ENCODE measurements around the gene LIMS2.

The LIMS2 gene

DNA sequence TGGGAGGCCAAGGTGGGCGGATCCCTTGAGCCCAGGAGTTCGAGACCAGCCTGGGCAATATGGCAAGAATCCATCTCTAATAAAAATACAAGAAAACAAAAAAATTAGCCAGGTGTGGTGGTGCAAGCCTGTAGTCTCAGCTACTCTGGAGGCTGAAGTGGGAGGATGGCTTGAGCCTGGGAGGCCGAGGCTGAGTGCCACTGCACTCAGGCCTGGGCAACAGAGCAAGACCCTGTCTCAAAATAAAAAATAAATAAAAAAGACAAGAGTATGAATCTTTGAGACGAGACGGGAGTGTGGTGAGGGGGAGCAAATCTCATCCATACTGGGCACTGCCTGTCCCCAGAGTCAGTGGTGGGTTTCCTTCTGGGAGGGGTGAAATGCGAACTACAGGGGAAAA is 17.2 kb downstream of the LIMS2 start:
- DNase-seq: no peak

DNA sequence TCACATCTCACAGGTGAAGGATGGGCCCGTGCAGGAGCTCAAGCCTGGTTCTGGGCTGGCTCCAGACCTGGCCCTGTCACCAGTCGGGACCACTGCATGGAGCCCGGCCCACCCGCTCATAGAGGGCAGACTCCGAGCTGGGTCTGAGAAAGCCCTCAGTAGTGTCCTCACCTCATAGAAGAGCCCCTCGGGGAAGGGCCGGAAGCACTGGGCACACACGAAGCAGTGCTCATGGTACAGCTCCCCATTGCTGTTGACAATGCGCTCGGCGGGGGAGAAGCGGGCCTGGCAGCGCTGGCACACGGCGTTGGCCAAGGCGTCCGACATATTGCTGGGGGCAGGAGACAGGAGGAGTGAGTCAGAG is 18.1 kb downstream of the LIMS2 start:
- no peak for DNase-seq

DNA sequence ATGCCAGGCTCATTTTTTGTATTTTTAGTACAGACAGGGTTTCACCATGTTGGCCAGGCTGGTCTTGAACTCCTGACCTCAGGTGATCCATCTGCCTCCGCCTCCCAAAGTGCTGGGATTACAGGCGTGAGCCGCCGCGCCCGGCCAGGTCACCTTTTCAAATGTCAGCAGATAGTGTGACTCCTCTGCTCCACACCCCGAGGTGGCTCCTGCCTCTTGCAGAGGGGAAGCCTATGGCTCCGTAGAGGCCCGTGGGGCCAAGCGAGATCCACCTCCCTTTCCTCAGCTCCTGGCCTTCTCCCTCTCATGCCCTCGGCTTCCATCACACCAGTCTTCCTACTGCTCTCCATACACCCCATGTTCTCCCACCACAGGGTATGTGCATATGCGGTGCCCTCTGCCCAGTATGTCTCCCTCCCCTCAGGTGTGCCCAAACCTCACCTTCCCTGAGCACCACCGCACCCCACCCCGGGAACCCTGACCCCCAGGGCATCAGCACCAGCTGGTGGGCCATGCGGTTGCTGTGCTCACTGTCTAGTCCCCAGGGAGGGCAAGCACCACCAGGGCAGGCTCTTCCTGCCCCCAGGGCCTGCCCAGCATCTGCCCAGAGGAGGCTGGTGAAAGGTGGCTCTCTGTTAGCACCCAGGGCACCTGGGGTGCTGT is 18.6 kb downstream of the LIMS2 start:
- DNase-seq: no peak

DNA sequence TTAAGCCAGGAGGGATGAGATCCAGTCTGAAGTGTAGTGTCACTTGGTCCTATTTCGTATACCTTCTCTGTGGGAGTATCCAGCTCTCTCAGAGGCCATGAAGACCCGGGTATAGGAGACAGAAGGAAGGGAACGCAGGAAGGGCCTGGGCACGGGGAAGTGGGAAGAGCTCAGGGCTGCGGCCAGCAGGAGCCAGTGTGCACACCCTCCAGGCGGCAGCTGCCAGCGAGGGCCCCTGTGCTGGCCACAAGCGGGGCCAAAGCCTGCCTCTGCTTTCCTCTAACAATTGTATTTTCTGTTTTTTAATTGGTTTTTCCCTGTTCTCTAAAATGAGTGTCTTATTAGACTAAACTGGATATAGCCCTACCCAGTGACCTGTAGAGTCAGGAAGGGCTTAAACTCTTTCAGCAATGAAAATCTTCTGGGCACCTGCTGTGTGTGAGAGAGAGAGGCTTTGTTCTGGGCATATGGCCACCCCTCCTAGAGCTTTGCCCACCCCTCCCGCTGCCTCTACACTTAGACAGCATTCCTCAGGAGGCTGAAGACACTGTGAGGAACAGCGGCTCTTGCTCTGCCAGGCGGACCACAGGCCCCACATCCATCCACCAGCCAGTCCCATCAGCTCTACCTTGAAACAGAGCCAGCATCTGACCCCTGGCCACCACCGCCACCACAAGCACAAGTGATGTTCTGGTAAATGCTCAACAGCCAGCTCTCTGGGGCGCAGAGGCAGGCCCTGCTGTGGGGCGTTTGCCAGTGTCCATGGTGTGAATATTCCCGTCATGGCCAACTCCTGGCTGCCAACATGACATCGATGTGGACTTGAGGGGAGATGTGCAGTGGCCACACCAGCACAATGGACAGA is 19.9 kb downstream of the LIMS2 start:
- no peak for DNase-seq

DNA sequence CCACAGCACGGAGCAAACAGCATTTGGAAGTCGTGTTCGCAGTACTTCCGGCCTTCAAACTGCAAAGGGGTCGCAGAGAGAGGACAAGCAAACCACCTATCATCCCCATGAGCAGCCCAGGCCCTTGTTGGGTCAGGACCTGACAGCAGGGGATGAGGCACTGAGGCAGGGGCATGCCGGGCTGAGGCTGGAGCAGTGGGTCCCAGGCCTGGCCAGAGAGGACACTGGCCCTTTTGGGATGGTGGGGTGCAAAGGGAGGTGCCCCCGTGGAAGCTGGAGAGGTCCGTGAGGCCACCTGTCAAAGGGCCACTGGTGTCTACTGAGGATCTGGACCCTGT is 20.5 kb downstream of the LIMS2 start:
- DNase-seq: no peak

DNA sequence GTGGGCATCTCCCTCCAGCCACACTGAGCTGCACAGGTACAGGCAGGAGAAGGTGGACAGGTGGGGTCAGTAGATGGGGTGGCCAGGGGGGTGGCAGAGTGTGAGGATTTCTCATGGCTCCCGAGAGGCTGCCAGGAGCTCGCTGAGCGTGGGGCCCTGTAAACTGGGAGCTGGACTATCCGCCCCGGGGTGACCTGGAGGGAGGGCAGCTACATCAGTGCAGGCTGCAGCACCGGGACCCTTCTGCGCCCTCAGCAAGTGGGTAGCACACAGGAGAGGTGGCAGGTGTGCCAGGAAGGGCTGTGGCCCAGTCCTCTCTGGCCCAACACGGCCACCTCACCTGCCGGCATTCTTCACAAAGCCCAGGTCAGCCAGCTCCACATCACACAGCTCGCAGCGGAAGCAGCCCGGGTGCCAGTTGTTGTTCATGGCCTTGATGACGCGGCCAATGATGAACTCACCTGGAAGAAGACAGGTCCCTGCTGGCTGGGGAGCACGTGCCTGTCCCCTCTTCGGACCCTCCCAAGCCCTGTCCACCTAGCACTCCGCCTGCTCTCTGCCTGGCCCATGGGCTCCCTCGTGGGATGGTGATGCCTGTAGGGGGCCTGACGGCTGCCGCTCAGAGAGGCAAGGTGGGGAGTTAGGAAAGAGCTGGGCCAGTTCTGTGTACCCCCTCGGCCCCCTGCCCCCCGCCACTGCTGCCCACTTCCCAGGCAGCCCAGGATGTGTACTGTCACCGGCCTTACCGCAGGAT is 21.1 kb downstream of the LIMS2 start:
- no peak for DNase-seq

DNA sequence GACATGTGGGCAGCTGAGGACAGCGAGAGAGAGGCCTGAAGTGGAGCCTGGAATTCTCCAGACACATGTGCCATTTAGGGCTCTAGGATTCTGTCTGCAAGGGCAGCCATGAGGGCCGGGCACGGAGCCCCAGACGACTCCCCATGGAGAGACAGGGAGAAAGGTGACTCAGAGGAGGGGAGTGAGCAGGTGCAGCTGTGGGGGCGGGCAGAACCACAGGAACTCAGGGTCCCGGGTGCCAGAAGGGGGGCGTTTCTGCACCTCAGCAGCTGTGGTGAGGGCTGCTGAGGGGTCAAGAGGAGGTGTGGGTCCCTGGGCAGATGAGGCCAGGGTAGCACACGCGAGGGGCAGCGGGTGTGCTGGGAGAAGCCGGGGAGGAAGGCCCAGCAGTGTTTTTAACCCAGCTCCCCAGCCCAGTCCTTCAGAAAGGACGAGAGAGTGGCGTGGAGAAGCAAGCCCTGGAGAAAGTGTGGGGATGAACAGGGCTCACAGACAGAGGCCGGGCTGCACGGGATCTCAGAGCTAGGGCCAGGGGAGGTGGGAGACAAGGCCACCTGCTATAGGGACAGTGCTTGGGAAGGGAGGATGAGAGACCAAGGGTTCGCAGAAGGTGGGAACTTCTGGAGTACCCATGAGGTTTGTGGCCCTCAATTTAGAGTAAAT is 21.8 kb downstream of the LIMS2 start:
- no peak for DNase-seq

DNA sequence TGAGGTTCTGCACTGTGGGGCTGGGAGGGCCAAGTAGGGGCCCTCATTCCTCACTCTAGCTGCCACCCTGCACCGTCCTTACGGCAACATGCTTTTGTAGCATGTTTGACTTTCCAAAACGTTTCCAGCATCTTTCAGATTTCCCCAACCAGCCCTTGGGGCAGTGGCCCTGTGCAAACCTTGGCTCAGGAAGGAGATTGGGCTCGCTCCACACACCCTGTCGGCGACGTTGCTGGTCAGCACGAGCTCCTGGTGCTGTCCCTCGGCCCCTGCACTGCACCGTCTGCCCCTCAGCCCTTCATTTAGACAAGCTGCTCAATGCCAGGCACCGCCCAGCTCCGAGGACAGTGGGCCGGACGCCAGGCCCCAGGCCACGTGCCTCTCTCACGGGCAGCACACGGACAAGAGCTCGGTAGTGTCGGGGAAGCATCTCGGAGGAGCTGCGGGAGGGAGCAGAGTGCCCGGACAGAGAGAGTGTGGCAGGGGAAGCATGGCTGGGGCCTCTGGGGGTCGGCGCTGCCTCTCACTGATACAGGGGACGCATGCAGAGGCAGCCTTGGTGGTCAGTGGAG is 22.5 kb downstream of the LIMS2 start:
- no peak for DNase-seq

DNA sequence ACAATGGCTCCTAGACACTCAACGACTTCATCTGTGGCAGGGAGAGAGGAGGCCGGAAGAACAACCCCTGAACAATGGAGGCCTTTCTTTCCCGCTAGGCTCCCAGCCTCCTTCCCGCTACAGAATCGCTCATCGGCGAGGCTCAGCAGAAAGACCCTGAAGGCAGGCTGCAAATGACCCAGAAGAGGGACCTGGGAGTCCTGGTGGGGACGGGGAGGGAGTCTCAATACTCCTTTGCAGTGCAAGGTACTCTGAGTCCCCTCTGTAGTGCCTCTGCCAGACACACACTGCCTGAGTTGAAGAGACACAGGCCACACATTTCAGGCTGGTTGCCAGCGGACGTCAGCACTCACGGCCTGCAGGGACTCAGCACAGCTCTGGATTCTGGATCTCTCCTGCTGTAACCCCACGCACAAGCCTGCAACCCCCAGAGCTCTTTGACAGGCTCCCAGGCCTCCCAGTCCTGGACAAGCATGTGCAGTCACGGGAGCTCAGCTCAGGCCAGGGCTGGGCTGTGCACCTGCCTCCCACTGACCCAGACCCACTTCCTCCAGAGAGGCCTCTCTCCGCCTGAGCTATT is 23.3 kb downstream of the LIMS2 start:
- no peak for DNase-seq

DNA sequence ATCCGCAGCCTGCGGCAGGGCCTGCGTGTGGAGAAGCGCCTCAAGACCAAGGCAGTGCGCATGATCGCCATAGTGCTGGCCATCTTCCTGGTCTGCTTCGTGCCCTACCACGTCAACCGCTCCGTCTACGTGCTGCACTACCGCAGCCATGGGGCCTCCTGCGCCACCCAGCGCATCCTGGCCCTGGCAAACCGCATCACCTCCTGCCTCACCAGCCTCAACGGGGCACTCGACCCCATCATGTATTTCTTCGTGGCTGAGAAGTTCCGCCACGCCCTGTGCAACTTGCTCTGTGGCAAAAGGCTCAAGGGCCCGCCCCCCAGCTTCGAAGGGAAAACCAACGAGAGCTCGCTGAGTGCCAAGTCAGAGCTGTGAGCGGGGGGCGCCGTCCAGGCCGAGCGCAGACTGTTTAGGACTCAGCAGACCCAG is 23.9 kb downstream of the LIMS2 start:
- DNase-seq: no peak

DNA sequence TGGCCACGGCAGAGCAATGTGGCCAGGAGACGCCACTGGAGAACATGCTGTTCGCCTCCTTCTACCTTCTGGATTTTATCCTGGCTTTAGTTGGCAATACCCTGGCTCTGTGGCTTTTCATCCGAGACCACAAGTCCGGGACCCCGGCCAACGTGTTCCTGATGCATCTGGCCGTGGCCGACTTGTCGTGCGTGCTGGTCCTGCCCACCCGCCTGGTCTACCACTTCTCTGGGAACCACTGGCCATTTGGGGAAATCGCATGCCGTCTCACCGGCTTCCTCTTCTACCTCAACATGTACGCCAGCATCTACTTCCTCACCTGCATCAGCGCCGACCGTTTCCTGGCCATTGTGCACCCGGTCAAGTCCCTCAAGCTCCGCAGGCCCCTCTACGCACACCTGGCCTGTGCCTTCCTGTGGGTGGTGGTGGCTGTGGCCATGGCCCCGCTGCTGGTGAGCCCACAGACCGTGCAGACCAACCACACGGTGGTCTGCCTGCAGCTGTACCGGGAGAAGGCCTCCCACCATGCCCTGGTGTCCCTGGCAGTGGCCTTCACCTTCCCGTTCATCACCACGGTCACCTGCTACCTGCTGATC is 24.4 kb downstream of the LIMS2 start:
- no peak for DNase-seq

DNA sequence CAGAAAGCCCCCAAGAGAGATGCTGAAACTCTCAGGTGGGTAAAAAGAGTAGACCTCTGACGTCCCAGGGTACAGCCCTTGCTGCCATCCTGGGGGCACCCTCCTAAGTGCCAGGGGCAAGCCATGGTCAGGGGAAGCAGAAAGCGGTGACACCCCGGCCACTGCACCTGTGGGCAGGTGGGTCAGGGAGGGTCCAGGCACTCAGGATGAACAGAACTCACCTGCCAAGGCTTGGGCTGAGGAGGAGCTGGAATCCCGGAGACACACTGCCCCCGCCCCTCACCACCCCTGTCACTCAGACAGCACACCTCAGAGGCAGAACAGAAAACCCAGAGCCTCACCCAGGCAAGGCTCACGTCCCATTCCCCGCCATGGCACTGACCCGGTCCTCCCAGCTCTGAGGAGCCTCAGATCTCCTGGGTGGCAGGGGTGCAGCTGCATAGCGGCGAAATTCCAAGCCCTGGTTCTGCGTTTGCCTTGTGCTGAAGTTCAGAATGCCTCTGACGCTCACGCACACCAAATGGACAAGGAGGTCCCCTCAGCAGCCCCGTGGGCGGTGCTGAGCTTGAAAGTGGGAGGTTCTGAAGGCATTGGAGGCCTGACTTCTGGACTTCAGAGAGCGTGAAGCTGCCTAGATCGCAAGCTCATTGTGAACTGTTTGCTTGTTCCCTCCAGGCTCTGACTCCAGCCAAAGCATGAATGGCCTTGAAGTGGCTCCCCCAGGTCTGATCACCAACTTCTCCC is 25.1 kb downstream of the LIMS2 start:
- DNase-seq: no peak

DNA sequence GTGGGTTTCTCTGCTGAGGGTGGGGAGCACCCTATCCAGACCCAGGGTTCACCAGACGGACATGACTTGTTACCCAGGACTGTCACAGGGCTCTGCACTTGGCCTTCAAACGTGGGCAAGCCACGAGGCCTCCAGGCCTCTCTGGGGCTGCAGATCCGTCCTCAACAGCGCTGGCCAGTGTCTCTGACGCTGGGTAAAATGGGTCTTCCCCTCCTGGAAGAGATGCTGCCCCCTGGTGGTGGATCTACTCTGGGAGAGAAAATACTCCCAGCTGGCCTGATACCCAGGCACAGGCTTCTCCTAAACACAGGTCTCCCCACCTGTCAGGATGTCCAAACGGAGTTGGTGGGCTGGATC is 25.7 kb downstream of the LIMS2 start:
- DNase-seq: peak; percentile 58 to 63

DNA sequence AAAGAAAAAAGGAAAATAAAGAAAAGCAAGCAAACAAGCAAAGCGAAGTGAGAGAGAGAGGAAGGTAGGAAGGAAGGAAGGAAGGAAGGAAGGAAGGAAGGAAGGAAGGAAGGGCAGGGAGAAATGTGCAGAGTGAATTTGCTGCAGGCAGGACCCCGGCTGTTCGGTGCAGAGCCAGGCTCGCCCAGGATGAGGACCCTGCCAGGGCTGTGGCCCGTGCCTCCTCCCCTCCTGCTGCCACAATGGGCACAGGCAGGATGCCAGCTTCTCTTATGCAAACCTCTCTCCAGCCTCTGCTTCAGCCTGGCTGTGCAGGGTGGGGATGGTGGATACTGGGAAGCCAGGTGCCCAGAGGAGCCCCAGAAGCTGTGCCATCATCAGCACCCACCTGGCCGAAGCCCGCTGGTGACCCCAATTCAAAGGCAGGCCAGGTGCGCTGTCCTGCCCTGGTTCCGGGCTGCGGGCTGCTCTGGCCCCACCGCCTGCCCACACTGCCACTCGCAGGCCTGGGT is 26.2 kb downstream of the LIMS2 start:
- no peak for DNase-seq

DNA sequence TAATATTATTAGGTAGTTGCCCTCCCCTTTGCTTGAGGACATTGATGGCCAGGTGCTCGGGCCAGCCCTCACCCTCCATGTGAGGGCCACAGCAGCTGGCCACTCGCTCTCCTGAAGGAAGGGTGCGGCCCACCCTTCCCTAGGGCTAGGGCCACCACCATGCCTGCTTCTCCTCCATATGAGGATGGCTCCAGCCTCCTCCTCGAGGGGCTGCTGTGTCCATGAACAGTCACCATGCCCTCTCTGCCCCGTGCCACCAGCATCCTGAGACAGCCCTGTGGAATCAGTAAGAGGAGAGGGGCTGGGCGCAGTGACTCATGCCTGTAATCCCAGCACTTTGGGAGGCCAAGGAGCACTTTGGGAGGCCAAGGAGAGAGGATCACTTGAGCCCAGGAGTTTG is 27.0 kb downstream of the LIMS2 start:
- DNase-seq: no peak

DNA sequence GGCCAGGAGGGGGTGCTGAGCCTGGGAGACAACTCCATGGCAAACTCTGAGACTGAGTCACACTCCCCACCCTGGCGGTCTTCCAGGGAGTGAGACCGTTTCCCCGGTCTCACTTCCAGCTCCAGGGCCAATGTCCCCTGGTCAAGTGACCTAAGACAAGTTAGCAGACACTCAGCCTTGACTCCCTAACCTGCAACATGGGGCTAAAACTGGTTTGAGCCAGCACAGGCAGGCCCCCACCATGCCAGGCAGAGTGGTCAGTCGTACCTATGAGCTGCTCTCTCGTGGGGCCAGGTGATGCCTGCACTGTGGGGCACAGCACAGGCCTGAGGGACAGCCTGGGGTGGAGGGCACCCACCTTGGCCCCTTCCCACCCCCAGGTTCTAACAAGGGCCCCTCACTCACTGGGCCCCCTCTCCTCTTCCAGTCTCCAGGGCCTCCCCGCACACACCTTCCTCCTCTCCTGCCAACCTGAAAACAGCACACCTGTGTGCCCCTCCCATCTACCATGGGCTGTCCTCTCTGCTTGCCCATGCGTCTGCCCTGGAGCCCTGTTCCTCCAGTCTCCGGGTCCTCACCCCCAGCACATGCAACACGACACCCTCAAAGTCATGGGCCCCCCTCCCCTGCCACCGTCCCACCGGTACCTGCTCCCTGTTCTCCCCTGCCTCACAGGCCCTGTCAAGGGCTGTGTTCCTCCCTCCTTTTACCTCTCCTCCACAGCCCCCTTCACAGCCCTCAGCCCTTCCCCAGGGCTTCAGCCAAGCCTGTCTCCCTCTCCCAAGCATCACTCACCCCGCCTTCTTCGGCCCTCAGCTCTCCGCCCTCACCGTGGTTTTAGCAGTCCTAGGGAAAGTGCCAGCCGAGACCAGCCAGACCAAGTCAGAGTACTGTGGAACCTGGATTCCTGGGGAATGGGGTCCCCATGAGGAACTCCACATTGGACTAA is 27.8 kb downstream of the LIMS2 start:
- no peak for DNase-seq

DNA sequence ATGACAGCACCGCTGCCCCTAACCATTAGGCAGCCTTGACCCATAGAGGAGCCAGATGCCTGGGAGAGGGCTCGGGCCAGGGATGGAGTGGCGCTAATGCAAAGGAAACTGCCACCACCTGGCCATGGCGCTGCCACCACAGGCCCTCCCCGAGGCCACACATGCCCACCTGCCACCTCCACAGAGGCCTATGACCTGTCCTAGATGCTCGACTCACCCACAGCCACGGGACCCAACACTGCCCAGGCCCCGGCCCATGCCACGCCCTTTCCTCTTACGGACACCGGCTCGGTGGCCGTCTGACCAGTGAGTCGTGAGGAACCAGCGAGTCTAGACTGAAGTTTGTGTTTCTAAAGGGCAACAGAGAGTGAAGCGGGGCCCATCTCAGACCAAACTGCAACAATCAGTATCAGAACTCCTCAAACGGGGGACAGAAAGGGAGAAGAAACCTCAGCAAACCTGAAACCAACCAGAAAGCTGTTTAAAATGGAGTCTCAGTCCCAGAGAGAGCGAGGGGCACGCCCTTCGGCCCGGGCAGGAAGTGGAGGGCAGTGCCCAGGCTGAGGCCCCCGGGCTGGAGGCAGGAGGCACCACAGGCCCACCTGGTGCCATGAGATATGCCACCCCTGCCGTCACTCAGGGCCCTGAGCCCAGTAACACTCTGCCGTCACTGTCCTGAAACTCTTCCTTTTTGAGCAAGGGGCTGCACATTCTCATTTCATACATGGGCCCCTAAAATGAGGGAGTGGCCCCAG is 28.7 kb downstream of the LIMS2 start:
- DNase-seq: no peak

DNA sequence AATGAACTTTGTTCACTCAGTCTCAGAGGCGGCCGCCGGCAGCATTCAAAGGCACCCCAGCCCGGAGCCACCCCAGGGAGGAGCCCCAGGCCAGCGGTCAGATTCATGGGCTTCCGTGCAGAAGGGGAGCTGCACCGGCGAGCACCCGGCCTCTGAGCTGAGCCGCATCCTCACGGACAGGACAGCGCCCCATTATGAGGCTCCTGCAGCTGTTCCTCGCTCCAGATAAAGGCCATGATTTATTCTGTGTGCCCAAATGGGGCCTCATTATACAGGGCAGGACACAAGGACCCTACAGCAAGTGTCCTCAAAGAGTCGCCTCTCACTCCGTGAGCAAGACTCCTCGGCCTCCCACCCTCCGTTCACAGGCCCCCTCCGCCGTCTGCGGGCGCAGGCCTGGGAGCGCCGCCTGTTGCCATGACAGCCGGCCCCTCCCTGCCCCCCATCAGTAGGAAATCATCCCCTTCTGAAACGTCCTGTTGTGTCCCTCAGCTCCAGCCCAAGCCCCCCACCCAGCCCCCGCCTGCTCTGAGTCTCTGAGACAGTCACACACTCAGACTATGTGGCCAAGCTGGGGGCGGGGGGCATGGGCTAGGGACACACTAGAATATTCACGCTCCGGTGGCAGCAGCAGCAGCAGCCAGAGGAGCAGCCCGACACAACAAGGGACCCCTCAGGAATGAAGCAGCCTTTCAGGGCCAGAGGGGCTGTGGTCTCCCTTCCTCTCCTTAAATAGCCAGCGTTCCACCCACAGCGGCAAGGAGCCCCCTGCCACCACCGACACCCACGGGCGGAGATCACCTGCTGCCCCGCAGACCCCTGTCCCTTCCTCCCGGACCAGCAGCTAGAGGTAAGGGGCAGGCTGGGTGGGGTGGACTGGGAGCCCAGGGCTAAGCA is 29.7 kb downstream of the LIMS2 start, which contains the start of gene GPR17:
GPR17 (plus strand) TSS at position 759 of the 897 bp plus-strand sequence. CDS start 4,583 bp downstream, outside the sequence.
- no peak for DNase-seq
